HG03520 (cell line): ENCODE measurements around the gene SPATA12.

Experiments used
- ATAC-seq: cut with Tn5 transposase; IDR thresholded peaks from one replicate; pipeline ENCODE4 v1.9.1; 2021; ENCODE audit warnings: mild to moderate bottlenecking, moderate library complexity; ENCODE audit not compliant: unreplicated experiment

Gene SPATA12

GRCh38 chr3:57060089-57060821, at the start of gene SPATA12:
TSS of gene SPATA12 (plus strand) at chr3:57060664. CDS start at chr3:57073695, 13,031 bp downstream.
- no peak for ATAC-seq

GRCh38 chr3:57011022-57011421, 49.4 kb upstream of the SPATA12 start:
- no peak for ATAC-seq

- no peak for ATAC-seq
These were observed 47.6 kb upstream of the SPATA12 start for GRCh38 chr3:57012847-57013246.

GRCh38 chr3:57015350-57015729, 45.1 kb upstream of the SPATA12 start:
- no peak for ATAC-seq

GRCh38 chr3:57015912-57016311, 44.6 kb upstream of the SPATA12 start:
- ATAC-seq: no peak

- ATAC-seq: no peak
These were observed 43.0 kb upstream of the SPATA12 start for GRCh38 chr3:57017459-57017845.

GRCh38 chr3:57018246-57018645, 42.2 kb upstream of the SPATA12 start:
- ATAC-seq: no peak

- ATAC-seq: peak; percentile 46
These were observed 41.4 kb upstream of the SPATA12 start for GRCh38 chr3:57019057-57019456.

GRCh38 chr3:57025237-57025636, 35.2 kb upstream of the SPATA12 start:
- ATAC-seq: no peak

- no peak for ATAC-seq
These were observed 33.5 kb upstream of the SPATA12 start for GRCh38 chr3:57026944-57027343.

GRCh38 chr3:57029383-57029782, 31.1 kb upstream of the SPATA12 start:
- no peak for ATAC-seq

GRCh38 chr3:57029924-57030323, 30.5 kb upstream of the SPATA12 start:
- ATAC-seq: no peak

- no peak for ATAC-seq
These were observed 29.7 kb upstream of the SPATA12 start for GRCh38 chr3:57030721-57031120.

- ATAC-seq: no peak
These were observed 28.6 kb upstream of the SPATA12 start for GRCh38 chr3:57031631-57032541.

GRCh38 chr3:57036952-57037351, 23.5 kb upstream of the SPATA12 start:
- ATAC-seq: no peak

GRCh38 chr3:57038466-57039164, 21.8 kb upstream of the SPATA12 start:
- ATAC-seq: no peak

- no peak for ATAC-seq
These were observed 18.8 kb upstream of the SPATA12 start for GRCh38 chr3:57041674-57042073.

GRCh38 chr3:57043518-57043917, 16.9 kb upstream of the SPATA12 start:
- ATAC-seq: no peak

- no peak for ATAC-seq
These were observed 14.2 kb upstream of the SPATA12 start for GRCh38 chr3:57046101-57046765.

- no peak for ATAC-seq
These were observed 12.3 kb upstream of the SPATA12 start for GRCh38 chr3:57048052-57048671.
